Endothelial cell of umbilical vein (primary cell): Measurements from ENCODE around the gene RAC3. TPM values are rescaled to one million over a fixed set of nuclear protein-coding genes. Genes with fewer than 3 reads are reported as not detected.

Experiments
- BruUV-seq: library from RNA; stranded (reverse); fragments of 400-500 nt; replicated peaks from 2 replicates; lab custom pipeline; 2021; lab: Mats Ljungman, UMichigan
- CTCF ChIA-PET: fragments of 300-600, 350-600 bp; sonication (Branson Sonifier 250); formaldehyde crosslinking; loops from one replicate; lab custom pipeline; 2021; ENCODE audit warnings: antibody characterized with exemption, inconsistent platforms; lab: Charles Lee
- POLR2A ChIA-PET: fragments of 300-600, 350-600 bp; sonication (Branson Sonifier 250); formaldehyde crosslinking; loops from one replicate; lab custom pipeline; 2021; ENCODE audit warnings: antibody characterized with exemption, inconsistent platforms; lab: Charles Lee
- DNase-seq: peaks from one replicate; pipeline ENCODE4 v3.0.0-alpha.2; 2011; ENCODE audit warnings: low read depth, low spot score
- FAIRE-seq: peaks from 2 replicates; lab custom pipeline; 2011; peaks lifted over from hg19 to GRCh38; lab: Jason Lieb, UNC
- H2AFZ ChIP-seq: 2 replicates; pipeline ENCODE4 v1.6.0; 2012; ENCODE audit warnings: low read depth, low read length, control low read depth, inconsistent platforms
- H3K27ac ChIP-seq: 2 replicates; pipeline ENCODE4 v1.5.1; 2011; ENCODE audit warnings: low read depth, mild to moderate bottlenecking, control low read depth, low read length, moderate library complexity; ENCODE audit not compliant: insufficient read depth
- H3K27me3 ChIP-seq, 2 experiments: 2 replicates each; pipeline versions ENCODE4 v1.6.0 to v1.6.1; 2011; ENCODE audit warnings: low read length in 2 of 2, mixed read lengths in 1 of 2; ENCODE audit not compliant: control insufficient read depth in 2 of 2, insufficient read depth in 2 of 2
- H3K36me3 ChIP-seq, 2 experiments: 2 replicates in 1 of 2; 3 replicates in 1 of 2; pipeline ENCODE4 v1.5.1; 2011; ENCODE audit warnings: low read length in 2 of 2, mild to moderate bottlenecking in 1 of 2, moderate library complexity in 1 of 2; ENCODE audit not compliant: control insufficient read depth in 2 of 2, insufficient read depth in 2 of 2; ENCODE audit errors: extremely low read depth in 1 of 2
- H3K4me1 ChIP-seq: 3 replicates; pipeline ENCODE4 v1.5.1; 2011; ENCODE audit warnings: mild to moderate bottlenecking, low read length; ENCODE audit not compliant: control insufficient read depth, insufficient read depth; ENCODE audit errors: extremely low read depth
- H3K4me2 ChIP-seq: 2 replicates; pipeline ENCODE4 v1.6.1; 2011; ENCODE audit warnings: low read length, control low read depth, mixed read lengths; ENCODE audit not compliant: insufficient read depth
- H3K4me3 ChIP-seq, 3 experiments: fragments of 200-600 bp in 1 of 3; sonication (generic), shearing (Covaris generic) in 1 of 3; replicated peaks in 1 of 3; 2 replicates each; pipeline ENCODE4 v1.5.1; 2011 to 2016; ENCODE audit warnings: control low read depth in 3 of 3, low read length in 3 of 3, mild to moderate bottlenecking in 2 of 3, inconsistent platforms in 1 of 3, low read depth in 1 of 3, moderate library complexity in 1 of 3; ENCODE audit not compliant: insufficient read depth in 1 of 3
- H3K79me2 ChIP-seq: 2 replicates; pipeline ENCODE4 v1.6.0; 2012; ENCODE audit warnings: low read length, inconsistent platforms; ENCODE audit not compliant: control insufficient read depth, insufficient read depth
- H3K9ac ChIP-seq: replicated peaks from 2 replicates; pipeline ENCODE3; 2011; ENCODE audit warnings: low read length, control low read depth; ENCODE audit not compliant: insufficient read depth; ENCODE audit errors: extremely low read depth
- H3K9me1 ChIP-seq: replicated peaks from 3 replicates; pipeline ENCODE4 v1.6.0; 2011; ENCODE audit warnings: mild to moderate bottlenecking, low read length; ENCODE audit not compliant: control insufficient read depth, insufficient read depth; ENCODE audit errors: extremely low read depth
- H3K9me3 ChIP-seq: replicated peaks from 2 replicates; pipeline ENCODE4 v1.5.1; 2012; ENCODE audit warnings: low read length, inconsistent platforms; ENCODE audit not compliant: control insufficient read depth, insufficient read depth
- H4K20me1 ChIP-seq: replicated peaks from 2 replicates; pipeline ENCODE3; 2011; ENCODE audit warnings: mild to moderate bottlenecking, low read length; ENCODE audit not compliant: control insufficient read depth, insufficient read depth; ENCODE audit errors: extremely low read depth
- CTCF ChIP-seq, 2 donors: IDR thresholded peaks; 1 replicate in 1 of 2; 2 replicates in 1 of 2; pipeline ENCODE4 v1.5.1; 2011; ENCODE audit warnings: low read length in 2 of 2, mild to moderate bottlenecking in 2 of 2, moderate library complexity in 2 of 2, control low read depth in 1 of 2, inconsistent platforms in 1 of 2, low read depth in 1 of 2; ENCODE audit not compliant: insufficient read depth in 1 of 2; ENCODE audit errors: extremely low read depth in 1 of 2
- FOS ChIP-seq: IDR thresholded peaks from 2 replicates; pipeline ENCODE4 v1.6.1; 2011; ENCODE audit warnings: mild to moderate bottlenecking, low read length, moderate library complexity, borderline replicate concordance; ENCODE audit not compliant: insufficient read depth
- GATA2 ChIP-seq: IDR thresholded peaks from 2 replicates; pipeline ENCODE4 v1.7.0; 2011; ENCODE audit warnings: low read depth, mild to moderate bottlenecking, moderate library complexity, mixed read lengths, low read length; ENCODE audit not compliant: insufficient read length, insufficient read depth
- MAX ChIP-seq: IDR thresholded peaks from 2 replicates; pipeline ENCODE4 v1.6.1; 2011; ENCODE audit not compliant: insufficient read depth, insufficient read length
- MYC ChIP-seq: IDR thresholded peaks from one replicate; pipeline ENCODE4 v1.6.1; 2011; ENCODE audit warnings: mild to moderate bottlenecking, low read depth, low read length
- POLR2AphosphoS5 ChIP-seq: IDR thresholded peaks from 2 replicates; pipeline ENCODE4 v1.6.1; 2012; ENCODE audit warnings: low read depth, mild to moderate bottlenecking, control low read depth, low read length, moderate library complexity; ENCODE audit not compliant: insufficient read depth
- dilution Hi-C: fragments of 300-500 bp; cut with MboI; formaldehyde crosslinking; loops from one replicate; pipeline ENCODE4 v1.15.0; 2019; ENCODE audit warnings: low sequenced_read_pairs; ENCODE audit not compliant: extremely low pct_ligation_motif_present
- intact Hi-C: fragments of 100-400 bp; cut with micrococcal nuclease; formaldehyde crosslinking; loops from one replicate; pipeline ENCODE4 v1.10.0; 2022
- polyA plus RNA-seq, 4 experiments: library from polyadenylated mRNA; depleted of rRNA in 3 of 4; stranded (reverse) in 3 of 4; unstranded in 1 of 4; fragments of >200 nt; gene quantifications; 2 replicates each; pipeline versions ENCODE4 v1.2.1 to v1.2.3, GENCODE V29; 2011 to 2012; ENCODE audit warnings: missing spikeins in 1 of 4
- total RNA-seq: library from RNA; stranded (reverse); gene quantifications from 2 replicates; pipeline ENCODE4 v1.2.3, GENCODE V29; 2021

The RAC3 gene
- total and polyA plus RNA-seq, 2 donors (not counting 3 experiments of a cell fraction or from before 2014, with no cell fraction given): 34.1 to 56.0 TPM

GRCh38 chr17:82029990-82030469, 1.4 kb upstream of the RAC3 start:
- H3K27ac ChIP-seq: no peak overlapping the region
- H3K36me3 ChIP-seq: no peaks in the 10 kb centered on the region
- H3K9me1 ChIP-seq: no peaks in the 10 kb centered on the region
- H2AFZ ChIP-seq: no peak overlapping the region
- H3K27me3 ChIP-seq: no peaks in the 10 kb centered on the region
- no peaks in the 10 kb centered on the region for H3K9me3 ChIP-seq
- H3K4me2 ChIP-seq: no peak overlapping the region
- BruUV-seq: no TSS peak
- no peak overlapping the region for H3K4me3 ChIP-seq
- peaks cover 10% of the 10 kb centered on the region for H3K4me1 ChIP-seq
- H4K20me1 ChIP-seq: no peaks in the 10 kb centered on the region
- H3K79me2 ChIP-seq: peaks cover 4% of the 10 kb centered on the region
- CTCF ChIA-PET: interaction anchor here (0.6 to 4.2 kb wide), 39 partner anchors 8 to 308 kb away, joined by 3 to 127 read pairs (median 4); partner anchors contain the start of genes CENPX, DCXR, FASN and GPS1
- dilution Hi-C loops (no loop called here), intact Hi-C loops (loop anchor here (1.0 to 10.0 kb wide), 5 partner anchors 69 to 385 kb away; partner anchors contain the start of genes CCDC57, FASN, HEXD and OGFOD3)
- FAIRE-seq: no peak
- TF ChIP-seq POLR2AphosphoS5: no peak
- TF ChIP-seq CTCF (IDR thresholded peaks at IDR 0.05; ENCODE audit: extremely low read depth in 1 of 2, insufficient read depth in 1 of 2, low read depth in 1 of 2, low read length in 2 of 2): no peak
- no peak for TF ChIP-seq MAX
- TF ChIP-seq FOS: no peak
- TF ChIP-seq GATA2: no peak
- TF ChIP-seq MYC: no peak
- POLR2A ChIA-PET: no interaction called here
- DNase-seq: no peak
- H3K9ac ChIP-seq: no peak overlapping the region
